ENCODE data around the gene MED9.
"Not testable (repeated sequence)": the region's sequence is repeated elsewhere in the genome, so short reads cannot be mapped to it uniquely, and the experiment has no call there.

Gene MED9

DNA sequence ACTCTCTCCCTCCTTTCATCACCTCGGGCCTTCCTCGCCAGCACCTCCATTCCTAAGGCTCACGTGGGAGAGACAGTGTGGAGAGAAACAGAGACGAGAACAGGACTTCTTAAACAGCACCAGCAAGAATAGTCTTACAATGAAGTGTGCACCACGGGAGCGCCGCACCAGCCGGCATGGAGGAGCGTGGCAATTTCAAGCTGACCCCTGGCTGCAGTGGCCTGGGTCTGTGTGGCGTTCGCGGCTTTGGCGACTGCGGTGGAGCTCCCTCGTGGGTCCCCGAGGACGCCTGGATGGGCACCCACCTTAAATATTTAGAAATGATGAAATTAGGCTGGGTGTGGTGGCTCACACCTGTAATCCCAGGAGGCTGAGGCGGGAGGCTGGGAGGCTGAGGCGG, 20.5 kb upstream of the MED9 start:
- DNase-seq: no peak

DNA sequence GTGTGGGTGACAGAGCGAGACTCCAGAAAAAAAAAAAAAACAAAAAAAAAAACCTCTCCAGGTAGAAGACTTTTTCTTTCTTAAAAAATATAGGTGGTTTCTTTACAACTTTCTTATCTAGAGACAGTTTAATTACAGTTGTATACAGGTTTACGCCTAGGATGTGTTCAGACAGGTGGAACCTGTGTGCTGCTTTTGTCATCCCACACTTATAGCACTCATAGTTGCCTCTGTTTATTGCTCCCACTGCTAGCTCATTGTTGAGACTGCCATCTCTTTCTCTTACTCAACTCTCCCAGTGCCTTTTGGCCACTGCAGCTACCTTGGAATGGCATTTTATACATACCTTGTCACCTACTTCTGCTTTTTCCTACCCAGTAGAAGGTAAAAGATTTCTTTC, 19.1 kb upstream of the MED9 start:
- no peak for DNase-seq

DNA sequence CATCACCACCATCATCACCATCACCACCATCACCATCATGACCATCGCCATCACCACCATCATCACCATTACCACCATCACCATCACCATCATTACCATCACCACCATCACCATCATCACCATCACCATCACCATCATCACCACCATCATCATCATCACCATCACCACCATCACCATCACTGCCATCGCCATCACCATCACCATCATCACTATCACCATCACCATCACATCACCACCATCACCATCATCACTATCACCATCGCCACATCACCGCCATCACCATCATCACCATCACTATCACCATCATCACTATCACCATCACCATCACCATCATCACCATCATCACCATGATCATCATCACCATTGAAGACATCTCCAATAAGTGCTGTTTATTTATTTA, 16.8 kb upstream of the MED9 start:
- no peak for DNase-seq

DNA sequence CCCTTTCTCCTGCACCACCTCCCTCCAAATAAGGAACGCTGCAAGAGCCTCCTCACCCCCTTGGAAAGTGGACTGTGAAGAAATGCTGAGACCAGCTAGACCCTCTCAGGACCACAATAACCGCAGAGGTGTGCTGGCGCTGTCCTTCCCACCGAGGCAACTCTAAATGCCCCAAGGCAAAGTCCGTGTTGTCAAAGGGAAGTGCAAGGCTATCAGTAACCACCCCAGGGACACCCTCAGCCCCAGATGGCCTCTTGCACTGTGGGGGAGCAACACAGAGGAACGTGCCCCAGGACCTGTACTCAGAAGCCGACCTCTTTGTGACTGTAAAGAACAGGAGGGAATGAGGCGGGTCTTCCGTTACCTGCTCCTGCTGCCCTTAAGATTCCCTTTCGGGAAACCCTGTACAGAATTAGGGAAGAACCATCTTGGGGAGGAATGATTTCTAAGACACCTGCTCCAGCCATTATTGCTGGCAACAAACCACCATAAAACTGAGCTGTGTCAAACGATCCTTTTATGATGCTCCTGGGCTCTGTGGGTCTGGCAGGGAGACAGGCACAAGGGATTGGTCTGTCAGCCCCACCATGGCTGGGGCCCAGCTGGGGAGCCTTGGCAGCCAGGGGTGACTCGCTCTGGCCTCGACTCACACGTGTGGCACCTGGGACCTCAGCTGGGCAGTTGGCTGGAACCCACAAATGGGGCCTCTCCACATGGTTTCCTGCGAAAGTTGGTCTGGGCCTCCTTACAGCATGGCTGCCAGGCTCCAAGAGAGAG, 14.6 kb upstream of the MED9 start:
- DNase-seq: no peak

DNA sequence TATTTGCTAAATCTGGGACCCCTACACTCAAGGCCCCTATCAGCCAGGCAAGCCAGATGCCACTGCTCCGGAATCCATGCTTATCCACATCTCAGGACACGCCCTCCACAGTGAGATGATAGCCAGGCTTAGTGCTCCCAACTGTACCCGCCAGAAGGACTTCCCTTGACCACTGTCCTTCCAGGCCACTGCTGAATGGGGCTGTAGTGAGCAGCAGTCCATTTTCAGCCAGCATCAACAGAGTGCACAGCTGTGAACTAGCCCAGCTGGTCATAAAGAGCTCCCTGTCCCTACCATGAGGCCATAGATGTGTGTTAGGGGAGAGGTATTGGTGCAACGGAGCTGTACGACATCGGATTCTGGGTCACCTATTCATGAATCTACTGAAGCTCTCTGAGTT, 13.0 kb upstream of the MED9 start:
- DNase-seq: no peak

DNA sequence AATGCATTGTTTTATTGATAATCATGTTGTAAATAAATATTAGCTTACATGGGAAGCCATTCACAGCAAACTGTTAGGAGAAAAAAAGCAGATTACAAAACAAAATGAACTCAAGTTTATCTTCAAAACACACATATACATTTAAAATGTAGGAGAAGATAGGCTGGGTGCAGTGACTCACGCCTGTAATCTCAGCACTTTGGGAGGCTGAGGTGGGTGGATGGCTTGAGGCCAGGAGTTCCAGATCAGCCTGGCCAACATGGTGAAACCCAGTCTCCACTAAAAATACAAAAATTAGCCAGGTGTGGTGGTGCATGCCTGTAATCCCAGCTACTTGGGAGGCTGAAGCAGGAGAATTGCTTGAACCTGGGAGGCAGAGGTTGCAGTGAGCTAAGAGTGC, 10.9 kb upstream of the MED9 start:
- not testable (repeated sequence) for DNase-seq

DNA sequence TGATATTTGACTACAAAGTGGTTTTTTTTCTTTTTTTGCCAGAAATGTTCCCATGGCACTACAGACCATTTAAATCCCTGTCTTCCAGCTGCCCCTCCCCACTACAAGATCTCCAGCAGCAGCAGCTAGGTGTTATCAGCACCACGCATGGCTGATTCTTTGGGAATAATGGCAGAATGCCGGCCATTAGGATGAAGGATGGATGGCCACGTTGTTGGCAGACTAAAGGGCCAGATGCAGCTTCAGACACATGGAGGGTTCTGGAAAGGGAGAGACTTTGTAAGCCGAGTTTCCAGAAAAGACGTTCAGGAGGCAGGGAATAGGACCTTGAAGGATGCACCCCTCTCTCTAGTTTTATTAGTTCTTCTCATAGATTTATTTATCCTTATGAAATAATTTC, 10.3 kb upstream of the MED9 start:
- no peak for DNase-seq

DNA sequence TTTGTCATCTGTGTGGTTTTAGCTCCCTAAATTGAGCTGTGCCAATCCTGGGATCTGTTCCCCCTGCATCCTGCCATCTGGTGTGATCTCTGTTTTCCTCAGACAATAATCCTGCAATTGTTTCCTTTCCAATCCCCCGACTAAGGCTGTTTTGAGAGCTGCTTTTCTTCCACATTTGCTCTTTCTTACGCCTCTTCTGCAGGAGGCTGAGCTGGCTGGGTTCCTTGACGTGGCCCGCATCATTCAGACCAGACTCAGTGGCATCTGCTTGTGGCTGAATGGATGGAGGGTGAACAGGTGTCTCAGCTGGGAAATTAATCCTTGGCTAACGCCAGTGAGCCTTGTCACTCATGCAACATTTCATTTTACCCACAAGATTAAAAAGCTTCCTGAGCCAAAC, 9.8 kb upstream of the MED9 start:
- DNase-seq: no peak

DNA sequence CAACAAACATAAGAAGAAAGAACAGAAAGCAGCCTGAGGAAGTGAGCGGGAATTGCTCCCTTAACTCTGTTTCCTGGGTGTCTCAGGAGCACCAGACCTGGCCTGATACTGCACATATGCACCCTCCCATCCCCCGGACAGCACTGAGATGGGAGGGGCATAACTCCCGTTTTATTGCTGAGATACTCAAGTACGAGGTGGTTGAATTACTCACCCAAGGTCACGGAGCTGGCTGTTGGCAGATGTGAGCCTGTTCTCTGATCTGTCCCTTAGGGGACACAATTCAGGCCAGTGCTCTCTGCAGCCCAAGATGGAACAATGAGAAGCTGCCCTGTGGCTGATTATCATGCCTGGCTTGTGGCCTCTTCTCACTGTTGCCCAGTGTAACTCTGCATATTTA, 9.1 kb upstream of the MED9 start:
- no peak for DNase-seq

DNA sequence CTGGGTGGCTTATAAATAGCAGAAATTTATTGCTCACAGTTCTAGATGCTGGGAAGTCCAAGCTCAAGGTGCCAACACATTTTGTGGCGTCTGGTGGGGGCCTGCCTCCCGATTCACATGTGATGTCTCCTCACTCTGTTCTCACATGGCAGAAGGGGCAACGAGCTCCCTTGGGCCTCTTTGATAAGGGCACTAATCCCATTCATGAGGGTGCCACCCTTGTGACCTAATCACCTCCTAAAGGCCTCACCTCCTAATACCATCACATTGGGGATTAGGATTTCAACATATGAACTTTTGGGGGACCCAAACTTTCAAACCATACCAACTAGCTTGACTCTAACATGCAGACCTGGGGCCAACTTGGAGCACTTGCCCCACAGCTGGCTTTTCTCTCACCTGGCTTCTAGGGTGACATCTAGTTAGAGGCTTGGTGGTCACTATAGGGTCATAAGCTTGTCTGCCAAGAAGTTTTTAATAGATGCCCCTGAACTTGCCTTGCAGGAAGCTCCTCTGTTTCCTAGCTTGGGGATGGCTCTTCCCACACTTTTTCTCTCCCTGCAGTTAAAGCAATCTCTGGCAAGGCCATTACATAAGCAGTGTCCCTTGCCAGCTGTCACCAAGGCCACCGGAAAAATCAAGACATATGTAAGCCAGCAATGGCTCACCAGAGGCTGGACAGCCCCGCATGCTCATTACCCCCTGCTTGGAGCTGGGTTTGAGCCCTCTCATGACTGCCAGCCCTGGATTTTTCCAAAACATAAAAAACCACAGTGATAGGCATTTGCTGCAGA, 8.4 kb upstream of the MED9 start:
- DNase-seq: no peak

DNA sequence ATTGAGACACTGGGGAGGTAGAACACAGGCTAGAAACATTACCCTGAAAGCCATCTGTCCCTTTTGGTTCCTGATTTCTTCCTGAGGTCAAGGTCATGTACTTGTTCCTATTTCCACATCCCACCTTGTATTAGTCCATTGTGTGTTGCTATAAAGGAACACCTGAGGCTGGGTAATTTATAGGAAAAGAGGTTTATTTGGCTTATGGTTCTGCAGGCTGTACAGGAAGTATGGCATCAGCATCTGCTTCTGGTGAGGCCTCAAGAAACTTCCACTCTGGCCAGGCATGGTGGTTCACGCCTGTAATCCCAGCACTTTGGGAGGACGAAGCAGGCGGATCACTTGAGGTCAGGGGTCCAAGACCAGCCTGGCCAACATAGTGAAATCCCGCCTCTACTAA, 7.4 kb upstream of the MED9 start:
- no peak for DNase-seq

DNA sequence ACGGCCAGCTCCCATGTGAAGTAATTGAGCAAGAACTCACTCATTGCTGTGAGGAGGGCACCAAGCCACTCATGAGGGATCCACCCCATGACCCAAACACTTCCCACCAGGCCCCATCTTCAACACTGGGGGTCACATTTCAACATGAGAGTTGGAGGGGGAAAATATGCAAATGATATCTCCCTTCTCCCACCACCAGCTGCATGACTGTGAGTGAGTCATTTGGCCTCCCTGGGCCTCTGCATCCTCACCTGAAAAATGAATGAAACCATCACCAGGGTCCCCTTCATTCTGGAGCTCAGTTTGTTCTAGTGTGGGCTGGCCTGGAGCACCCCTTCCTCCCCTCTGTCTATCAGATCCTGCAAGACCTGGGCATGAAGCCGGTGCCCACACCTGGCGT, 6.8 kb upstream of the MED9 start:
- no peak for DNase-seq

DNA sequence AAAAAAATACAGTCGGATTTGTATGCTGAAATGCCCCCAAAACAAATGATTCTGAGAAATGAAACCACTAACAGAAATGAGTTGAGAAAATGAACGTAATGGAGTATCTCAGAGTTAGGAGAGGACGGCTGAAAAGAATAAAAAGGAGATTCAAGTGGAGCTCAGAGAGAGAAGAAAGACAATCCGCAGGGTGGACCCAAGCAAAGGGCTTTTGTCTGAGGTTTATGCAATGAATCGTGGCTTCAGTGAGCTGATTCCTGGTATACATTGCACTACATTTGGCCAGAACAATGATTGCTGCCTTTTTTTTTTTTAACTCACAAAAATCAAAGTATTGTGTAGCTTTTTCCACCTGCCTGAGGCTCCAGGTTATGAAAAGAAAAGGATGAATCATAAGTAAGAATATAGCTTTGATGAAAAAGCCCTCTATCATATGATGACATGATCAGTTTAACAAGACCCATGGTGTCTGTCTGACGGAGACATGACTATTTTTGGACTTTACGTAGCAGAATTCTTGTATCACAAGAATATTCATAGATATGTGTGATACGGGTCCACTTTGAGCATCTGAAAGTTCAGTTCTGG, 4.4 kb upstream of the MED9 start:
- DNase-seq: no peak

DNA sequence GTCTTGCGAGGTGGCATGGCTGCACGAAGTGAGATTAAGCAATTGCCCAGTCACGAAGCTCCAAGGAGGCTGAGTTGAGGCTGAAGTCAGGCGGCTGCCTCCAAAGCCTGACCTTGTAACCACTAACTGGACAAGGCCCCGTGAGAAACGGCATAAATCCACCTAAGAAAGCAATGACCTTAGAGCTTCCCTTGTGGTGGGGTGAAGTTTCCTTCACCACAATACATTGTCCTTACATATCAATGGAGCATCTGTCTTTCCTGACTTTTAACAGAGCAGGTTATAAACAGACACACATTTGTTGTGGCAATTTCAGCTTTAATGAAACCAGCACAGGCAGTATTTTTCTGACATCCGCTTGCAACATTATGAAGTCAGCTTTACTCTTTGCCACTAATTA, 2.5 kb upstream of the MED9 start:
- no peak for DNase-seq

DNA sequence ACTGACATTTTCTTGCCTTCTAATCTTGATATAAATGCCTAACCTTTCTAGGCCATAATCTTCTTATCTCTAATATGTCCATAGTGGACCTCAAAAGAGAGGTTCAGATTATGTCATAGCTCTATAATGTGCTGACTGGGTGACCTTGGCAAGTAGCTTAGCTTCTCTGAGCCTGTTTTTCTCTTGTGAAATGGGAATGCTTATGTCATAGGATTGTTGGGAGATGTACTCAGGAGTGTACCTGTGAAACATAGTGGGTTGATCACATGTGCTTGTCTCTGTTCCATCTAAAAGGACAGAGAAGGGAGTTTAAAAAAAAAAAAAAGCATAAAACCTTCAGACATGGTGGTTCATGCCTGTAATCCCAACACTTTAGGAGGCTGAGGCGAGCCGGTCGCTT, 2.4 kb downstream of the MED9 start:
- no peak for DNase-seq

DNA sequence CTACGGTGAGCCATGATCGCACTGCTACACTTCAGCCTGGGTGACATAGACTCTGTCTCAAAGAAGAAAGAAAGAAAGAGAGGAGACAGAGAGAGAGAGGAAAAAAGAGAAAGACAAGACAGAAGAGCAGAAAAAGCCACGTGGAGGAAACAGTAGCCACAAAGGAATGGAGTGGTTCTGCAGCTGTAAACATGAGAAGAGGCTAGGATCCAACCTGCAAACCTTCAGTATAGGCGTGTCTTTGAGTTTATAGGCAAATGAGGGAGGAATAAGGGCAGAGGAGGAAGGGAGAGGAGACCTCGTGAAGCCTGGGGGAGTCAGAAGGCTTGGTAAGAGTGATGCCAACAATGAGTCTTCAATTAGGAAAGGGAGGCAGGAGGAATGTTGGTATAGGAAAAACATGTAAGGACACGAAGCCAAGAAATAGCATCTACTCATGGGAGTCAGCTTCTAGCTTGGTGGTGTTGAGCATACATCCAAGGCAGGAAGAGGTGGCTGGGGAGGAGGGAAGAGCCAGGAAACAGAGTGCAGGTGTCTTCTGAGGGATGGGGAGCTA, 3.9 kb downstream of the MED9 start:
- no peak for DNase-seq

DNA sequence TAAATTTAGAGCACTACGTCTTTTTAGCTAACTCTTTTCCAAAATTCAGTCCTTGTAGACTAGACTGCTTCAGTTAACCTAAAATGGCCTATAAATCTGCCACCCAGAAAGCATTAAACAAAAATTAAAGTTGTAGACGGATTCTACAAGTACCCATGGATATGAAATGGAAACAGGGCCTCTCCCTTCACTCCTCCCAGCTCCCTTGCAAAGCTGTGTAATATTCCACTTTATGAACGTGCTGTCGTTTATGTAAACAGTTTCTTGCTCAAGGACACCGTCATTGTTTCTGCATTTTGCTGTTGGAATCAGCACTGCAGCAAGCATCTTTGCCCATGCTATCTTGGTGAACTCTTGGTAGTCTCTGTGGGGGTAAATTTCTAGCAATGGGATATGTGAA, 5.1 kb downstream of the MED9 start:
- DNase-seq: no peak

DNA sequence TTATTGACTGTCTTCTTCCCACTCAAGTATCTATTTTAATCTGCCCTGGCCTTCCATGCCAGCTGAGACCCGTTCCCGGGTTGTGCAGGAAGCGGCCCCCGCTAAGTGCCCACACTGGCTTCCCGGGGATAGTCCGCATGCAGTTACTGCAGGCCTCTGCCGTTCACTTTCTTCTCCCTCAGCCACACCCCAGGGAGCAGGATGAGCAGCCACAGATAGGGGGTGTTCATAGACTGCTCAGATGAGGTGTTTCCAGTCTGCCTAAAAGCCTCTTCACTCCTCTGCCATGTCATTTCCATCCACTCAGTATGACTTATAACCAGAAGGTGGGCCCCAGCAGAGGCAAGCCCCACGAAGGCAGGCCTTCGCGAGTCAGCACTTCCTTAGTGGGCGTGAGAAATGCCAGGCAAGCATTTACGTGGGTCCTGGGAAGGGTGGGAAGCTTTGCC, 7.7 kb downstream of the MED9 start:
- DNase-seq: no peak

DNA sequence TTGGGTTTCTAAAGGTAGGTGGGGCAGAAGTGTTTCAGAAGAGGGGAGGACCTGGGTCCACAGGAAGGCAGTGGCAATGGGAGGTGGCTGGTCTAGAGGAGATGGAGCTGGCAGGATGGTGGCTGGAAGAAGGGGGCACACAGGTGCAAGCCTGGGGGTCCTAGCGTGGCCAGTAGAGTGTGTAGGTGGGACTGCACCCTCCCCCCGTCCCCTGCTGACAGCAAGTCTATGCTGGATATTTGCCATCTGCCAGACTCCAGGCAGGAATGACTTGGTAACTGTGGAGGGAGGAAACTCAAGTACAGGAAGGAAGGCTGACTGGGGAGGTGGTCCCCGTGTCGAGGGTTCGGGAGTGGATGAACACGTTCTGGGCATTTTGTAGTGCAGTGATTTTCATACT, 8.6 kb downstream of the MED9 start:
- no peak for DNase-seq

DNA sequence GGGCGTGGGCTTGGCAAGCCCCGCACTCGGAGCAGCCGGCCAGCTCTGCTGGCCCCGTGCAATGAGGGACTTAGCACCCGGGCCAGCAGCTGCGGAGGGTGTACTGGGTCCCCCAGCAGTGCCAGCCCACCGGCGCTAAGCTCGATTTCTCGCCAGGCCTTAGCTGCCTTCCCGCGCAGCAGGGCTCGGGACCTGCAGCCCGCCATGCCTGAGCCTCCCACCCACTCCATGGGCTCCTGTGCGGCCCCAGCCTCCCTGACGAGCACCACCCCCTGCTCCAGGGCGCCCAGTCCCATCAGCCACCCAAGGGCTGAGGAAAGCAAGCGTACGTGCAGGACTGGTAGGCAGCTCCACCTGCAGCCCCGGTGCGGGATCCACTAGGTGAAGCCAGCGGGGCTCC, 9.6 kb downstream of the MED9 start:
- not testable (repeated sequence) for DNase-seq

DNA sequence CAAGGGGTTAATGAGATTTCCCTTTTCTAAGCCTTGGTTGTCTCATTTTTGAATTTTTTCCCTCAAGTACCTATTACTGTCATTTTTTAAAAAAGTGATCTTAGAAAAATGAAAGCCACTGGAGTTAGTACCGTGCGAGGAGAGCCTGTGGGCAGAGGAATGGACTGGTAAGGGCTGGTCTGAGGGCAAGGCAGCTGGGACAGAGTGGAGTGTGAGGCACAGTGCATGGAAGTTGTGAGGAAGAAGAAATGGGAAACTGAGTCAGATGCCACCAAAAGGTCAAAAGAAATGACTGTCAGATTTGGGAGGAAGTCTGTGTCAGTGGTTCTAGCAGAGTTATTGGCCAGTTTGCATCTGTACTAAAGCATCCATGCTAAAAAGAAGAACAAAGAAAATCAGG, 11.2 kb downstream of the MED9 start:
- no peak for DNase-seq

DNA sequence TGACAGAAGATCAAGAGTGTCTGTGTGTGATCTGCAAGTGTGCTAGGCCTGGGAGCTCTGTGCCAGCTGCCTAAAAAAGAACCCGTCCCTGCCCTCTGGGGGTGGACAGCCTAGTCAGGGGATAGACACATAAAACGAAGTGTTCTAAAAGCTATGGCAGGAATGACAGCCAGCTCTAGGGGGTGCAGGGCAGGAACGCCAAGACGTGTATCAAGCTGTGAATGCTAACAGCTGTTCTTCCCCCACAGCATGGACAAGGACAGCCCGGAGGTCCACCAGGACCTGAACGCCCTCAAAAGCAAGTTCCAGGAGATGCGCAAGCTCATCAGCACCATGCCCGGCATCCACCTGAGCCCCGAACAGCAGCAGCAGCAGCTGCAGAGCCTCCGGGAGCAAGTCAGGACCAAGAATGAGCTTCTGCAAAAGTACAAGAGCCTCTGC, 14.3 kb downstream of the MED9 start:
- DNase-seq: no peak

DNA sequence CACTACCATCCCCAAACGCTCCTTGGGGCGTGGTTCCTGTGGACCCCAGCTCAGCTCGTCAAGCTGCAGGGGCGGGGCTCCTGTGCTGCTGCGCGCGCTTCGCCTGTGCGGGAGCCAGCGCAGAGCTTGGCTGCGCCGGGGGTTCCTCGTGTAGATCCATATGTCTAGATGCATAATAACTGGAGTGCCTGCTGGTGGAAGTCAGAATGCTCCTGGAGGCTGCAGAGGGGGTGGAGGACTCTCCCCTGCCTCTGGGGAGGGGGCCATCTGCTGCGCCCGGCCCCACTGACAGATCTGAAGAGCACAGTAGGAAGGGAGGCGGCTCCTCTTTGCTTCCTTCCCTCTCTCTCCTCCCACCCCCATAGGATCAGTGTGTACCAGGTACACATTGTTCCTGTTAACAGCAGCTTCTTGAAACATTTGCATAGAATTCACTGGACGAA, 14.8 kb downstream of the MED9 start:
- no peak for DNase-seq

DNA sequence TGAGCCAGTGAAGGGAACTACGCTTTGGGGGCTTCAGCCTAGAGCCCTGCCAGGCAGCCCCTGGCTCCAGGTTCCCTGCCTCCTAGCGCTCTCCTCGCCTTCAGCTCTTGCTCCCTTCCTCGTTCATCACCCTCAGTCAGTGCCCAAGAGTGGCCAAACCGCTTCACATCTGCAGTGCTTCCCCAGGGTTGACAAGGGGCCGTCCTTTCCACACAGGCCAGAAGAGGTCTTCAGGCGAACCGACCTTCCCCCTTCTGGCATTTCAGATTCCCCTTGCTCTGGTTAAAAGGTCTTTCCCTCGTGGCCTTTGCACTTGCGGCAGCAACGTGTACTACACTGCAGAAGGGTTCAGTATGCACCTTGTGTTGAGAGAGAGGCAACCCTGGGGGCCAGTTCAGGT, 15.3 kb downstream of the MED9 start:
- DNase-seq: no peak
